GM21360 (cell line): Measurements from ENCODE around the gene MOXD1.
A peak's percentile ranks its signal among the peaks of the same experiment; 100 is the strongest.

ENCODE experiments used
- ATAC-seq: cut with Tn5 transposase; IDR thresholded peaks from one replicate; pipeline ENCODE4 v1.9.1; 2021; ENCODE audit warnings: mild to moderate bottlenecking, moderate library complexity; ENCODE audit not compliant: unreplicated experiment

The MOXD1 gene

DNA sequence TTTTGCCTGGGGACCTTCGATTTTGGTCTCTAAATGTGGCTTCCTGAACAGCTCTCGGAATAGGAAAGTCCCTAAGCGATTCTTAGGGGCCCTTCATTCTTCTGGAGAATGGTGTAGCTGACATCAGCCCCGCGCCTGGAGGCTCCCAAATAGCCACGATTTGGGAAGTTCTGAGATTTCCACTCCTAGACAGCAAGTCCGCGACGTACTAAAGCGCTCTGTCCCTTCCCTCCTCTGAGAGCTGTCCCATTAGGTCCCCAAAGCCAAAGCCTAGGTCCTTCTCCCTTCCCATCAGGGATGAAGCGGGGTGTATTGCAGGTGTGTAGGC lies 756 bp downstream of the MOXD1 start:
- ATAC-seq = no peak

DNA sequence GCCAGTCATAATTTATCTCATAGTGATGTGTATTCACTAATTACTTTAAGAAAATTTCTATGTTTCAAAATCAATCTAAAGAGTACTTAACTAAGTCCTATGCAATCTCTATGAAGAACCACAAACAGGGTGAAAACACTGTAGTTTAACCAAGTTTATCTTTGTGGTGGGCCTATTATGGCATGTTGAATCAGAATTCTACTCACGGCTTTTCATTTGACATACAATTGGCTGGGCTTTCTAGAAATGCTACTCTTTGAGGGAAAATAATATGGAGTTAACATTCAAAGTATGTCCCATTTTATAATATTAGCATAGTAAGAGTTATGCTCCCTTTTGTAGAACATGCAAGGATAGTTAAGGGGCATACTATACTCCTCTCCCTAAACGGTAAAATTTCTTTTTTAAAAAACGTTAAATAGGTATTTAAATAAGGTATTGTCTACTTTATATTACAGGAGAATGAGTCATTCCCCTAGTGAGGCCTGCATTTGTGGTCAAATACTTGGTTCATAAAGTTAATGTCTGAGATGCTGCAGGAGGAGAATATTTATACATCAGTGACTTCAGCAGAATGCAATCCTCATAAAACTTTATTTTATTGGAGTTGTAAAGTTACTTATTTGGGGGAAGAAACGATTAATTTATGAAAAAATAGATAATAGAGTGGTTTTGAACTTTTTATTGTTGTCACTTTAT lies 1.8 kb downstream of the MOXD1 start:
- no peak for ATAC-seq

DNA sequence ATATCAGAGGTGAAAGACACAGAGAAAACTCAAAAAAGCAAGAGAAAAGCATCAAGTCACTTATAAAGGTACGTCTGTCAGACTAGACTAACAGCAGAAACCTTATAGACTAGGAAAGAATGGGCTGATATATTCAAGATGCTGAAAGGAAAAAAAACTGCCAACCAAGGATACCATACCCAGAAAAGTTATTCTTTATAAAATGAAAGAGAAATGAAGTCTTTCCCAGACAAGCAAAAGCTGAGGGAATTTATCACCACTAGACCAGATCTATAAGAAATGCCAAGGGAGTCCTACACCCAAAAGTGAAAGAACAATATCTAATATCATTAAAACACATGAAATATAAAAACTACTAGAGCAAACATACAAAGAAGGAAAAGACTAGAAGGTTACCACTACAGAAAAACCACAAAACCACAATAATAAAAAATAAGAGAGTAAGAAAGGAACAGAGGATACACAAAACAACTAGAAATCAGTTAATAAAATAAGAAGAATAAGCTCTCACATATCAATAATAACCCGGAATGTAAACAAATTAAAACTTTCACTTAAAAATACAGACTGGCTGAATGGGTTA lies 6.2 kb downstream of the MOXD1 start:
- no peak for ATAC-seq

DNA sequence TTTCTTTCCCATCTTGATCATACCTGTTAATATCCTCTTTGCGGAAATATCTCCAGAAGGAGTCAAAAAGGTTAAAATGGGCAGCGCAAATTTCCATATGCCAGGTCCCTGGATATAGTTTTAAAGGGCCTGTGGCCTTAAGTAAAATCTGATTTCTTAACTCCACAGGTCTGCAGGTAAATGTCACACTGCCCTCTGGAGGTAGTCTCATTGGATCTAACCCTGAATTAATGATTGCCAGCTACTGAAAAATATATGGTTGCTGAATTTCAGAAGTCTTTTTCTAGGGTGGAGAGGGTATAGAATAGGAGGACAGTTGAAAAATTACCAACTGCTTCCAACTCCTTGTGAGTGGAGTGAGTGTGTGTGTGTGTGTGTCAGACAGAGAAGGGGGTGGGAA lies 8.5 kb downstream of the MOXD1 start:
- no peak for ATAC-seq

DNA sequence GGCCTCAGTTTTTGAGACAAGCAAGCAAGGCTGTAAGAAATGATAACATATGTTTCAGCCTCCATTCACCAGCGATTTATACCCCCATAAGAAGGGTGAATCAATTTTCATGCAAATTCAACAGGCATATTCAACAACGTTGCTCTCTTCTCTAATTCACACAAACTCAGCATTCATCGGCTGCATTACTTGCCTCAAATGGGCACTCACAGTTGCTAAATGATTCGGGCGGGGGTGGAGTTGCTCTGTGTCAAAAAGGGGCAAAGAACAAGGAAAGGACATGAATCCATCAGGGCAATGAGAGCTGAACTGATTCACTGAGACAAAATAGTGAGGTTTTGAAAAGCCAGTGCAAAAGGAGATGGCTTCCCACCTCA lies 9.0 kb downstream of the MOXD1 start:
- ATAC-seq = no peak

DNA sequence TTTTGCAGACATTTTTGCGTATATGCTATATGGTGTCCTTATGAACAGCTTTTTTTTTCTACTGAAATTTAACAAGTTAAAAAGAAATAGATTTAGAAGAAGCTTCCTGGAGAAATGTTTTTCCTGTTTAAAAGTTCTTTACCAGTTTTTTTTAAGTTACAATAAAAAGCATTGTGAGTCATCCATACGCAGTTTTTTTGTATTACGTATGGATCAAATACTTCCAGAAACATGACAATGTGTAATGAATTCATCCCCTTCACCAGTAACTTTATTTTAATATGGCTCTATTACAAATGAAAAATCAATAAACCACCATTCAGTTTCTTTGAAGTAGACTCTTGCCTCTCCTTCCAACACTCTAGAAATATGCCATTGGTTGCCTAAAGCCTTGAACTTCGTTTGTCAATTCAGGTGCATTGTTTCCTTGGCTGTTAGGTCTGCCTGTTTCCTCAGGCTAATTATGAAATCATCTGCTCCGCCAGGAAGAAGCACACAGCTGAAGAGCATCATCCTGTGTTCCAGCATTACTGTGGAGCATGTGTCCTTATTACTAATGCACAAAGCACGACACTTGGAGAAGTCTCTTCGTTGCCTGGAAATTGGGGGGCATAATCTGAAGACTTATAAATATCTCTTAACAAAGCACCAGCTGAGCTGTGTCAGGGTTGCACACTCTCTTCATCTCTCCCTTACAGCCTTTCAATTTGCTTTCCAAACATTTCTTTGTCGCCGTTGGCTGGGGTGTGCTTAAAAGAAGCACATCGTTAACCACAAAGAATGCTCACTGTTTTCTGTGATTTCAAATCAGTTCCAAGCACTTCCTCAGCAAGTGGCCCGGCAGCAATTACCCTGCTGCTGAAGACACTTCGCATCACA lies 9.6 kb downstream of the MOXD1 start:
- no peak for ATAC-seq

DNA sequence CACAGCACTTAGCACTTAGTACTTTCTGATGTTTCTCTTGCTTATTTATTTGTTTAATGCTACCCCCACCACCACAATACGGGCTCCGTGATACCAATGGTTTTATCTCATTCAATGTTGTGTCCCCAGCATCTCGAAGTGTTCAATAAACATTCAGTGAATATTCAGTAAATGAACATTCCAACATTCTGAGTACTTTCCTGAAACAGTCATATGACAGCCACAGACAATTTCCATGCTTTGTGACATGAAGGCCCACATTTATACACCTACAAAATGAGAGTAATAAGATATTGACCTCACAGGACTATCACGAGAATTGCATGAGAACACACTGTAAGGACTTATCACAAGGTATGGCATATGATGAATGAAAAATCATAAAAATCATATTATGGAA lies 10.8 kb downstream of the MOXD1 start:
- ATAC-seq = no peak

DNA sequence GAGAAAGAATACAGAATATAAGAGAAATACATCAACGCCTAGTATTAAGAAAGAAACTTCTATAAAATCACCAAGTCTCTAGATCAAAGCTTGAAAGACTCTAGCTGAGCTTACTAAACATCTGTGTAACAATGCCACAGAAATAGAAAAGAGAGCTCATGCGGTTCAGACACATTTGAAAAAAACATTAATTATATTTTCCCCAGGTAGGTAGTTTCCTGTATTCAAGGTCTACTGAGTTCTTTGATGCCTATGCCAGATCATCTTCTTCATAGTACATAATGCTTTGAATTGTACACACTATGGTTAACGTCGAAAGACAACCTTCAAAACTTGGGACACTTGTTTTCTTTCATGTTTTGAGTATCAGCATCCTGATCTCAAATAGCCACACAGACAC lies 11.3 kb downstream of the MOXD1 start:
- ATAC-seq = no peak

DNA sequence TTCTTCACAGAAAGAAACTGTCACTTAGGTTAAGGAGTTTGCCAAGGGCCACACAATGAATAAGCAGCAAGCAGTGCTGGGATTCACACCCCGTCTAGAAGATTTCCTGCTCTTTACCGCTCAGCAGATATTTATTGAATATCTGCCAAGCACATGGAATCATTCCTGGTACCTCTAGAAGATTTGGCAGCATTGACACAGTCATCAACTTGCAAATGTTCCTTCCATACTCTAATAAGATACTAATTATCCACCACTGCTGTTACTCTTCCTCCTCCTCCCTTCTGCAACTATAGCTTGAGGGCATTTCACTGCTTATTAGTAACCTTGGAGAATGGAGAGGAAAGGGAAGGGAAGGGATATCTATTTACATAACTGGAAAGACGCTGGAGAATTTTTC lies 13.0 kb downstream of the MOXD1 start:
- ATAC-seq = no peak

DNA sequence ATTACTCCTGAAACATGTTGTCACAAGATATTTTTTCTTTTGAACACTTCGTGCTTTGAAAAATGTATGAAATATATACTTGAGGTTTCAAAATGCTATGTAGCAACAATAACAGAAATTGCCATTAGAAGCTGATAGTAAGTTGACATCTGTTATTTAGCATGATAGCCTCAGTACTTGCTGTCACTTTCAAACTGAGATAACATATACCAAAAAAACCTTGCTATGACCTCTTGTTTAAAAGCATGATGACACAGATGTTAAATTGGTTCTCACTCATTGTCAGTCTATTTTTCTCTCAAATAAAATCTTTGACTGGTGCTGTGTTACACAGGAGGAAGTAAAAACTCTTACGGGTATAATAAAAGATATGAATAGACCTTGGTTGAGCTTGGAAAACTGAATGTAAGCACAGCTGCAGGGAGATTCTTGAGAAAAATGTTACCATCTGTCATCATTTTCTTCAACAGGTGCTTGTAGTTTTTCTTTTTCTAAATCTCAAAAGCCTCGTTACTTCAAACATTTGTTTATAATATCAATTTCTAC lies 18.6 kb downstream of the MOXD1 start:
- no peak for ATAC-seq

DNA sequence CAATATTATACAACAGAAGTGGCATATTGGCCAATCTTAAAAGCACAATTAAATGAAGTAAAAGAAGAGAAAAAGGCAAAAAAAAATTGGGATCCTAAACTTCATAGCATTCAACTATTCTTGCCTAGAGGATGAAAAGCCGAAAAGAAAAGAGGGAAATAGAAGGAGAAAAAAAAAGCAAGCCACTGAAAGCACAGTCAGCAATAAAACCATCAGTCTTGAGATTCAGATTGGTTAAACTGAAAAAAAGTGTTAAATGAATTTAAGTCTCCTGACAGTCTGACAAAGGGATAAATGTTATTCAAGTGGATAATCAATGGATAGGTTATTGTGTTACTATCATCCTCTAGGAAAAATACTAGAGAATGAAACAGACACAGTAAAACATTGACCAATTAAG lies 19.9 kb downstream of the MOXD1 start:
- no peak for ATAC-seq

DNA sequence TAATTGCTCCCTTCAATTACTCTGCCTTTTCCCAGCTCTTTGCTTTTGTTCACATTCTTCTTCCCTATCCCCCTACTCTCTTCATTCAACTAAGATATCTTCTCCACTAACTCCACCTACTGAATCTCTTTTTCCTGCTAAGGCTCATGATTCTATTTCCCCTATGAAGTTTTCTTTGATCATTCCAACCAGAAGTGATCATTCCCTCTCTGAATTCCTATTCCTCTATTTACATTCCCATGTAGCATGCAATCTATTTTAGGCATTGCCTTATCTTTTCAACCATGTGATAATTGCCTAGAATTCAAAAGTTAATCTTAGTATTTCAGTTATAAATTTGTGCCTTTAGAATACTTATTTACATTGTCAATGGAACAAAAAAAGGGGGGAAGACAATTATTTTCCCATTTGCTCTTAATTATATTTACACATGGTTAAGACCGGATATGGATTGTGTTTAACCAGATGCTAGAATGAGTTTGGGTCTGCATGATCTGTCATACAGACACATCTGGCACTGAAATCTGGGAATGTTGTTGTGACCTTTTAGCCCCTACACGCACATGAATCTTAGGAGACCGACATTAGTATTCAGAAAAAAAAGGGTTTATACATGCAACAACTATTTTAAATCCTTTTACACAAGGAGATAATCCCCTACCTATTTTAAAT lies 20.8 kb downstream of the MOXD1 start:
- no peak for ATAC-seq

DNA sequence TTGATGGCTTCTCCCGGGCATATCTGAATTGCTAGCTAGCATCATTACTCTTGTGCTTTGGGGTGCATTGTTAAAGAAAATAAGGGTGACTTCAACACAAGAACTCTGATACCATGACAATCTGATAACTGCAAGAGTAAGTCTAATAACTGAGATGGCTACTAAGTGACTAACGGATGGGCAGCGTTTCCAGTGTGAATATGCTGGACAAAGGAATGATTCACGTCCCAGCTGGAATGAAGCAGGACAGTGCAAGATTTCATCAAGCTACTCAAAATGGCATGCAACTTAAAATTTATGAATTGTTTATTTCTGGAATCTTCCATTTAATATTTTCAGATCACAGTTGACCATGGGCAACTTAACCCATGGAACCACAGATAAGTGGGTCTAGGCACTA lies 31.7 kb downstream of the MOXD1 start:
- ATAC-seq = no peak

DNA sequence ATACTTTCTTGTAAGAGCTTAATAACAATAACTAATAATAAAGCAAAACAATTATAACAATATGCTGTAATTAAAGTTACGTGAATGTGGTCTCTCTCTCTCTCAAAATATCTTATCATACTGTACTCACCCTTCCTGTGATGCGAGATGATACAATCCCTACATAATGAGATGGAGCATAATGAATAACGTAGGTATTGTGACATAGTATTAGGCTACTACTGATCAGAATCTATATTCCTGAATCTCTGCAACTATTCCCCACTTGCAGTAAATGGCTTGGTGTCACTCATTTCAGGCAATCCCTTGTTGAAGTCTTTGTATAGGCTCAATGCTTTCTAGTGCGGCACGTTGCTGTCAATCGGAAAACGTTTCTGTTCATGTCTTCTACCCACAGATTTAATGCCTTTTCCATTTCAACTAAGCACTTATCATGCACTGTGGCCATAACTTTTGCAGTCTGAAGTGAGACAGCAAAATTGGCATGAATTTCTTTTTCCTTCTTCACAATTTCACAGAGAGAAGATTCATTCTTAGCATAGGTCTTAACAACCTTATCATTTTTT lies 32.3 kb downstream of the MOXD1 start:
- ATAC-seq = no peak

DNA sequence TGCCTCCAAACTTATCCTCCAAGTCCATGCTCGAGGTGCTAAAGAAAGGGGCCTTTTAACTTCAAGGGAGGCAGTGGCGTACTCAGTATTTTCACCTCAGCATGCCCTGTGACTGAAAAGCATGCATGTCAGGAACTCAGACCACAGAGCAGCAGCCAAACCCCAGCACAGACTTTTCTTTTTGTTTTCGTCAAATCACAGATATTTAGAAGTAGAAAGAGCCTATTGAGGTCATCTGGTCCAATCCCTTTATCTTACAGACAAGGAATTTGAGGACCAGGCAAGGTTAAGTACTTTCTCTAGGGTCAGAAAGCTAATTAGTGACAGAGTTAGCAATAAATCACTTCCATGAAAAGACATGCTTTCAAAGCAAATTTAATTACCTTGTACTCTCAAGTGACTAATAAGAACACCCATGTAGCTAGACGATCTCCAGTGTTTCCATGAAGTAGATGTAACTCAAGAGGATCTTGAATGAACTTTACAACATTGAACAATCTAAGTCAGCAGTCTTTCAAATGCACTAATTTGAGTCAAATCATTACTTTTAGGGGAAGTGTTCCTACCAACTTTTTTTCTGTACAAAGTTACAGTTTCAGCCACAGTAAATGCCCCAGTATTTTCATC lies 35.9 kb downstream of the MOXD1 start:
- peak; percentile 99 for ATAC-seq

DNA sequence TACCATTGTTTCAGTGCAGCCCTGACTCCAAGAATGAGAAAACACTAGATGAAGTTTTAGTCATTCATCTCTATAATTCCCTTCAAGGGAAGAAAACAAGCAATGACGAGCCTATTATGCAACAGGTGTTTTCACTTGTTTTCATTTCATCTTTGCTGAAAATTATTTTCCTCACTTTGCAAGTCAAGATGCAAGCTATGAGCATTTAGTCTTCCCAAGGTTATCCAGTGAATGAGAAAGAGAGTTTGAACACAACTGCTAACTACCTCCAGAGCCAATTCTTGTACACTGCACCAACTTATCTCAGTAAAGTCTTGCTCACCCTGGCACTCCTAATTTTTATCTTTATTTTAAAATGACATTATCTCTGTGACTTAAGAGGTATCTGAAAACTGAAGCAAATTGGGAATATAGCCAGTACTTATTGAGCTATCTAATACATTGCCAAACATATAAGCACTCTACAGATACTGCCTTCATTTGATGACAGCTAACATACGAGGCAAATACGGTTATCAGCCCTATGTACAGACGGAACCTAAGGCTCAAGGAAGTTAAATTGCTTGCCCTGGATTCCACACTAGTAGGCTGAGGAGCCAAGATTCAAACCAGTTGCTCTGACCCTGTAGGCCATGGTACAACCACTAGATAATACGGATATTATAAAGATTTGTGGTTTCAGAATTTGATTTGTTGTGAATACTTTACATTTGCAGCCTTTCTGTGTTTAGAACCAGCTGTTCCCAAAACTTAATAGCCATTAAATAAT lies 36.8 kb downstream of the MOXD1 start:
- ATAC-seq = no peak

DNA sequence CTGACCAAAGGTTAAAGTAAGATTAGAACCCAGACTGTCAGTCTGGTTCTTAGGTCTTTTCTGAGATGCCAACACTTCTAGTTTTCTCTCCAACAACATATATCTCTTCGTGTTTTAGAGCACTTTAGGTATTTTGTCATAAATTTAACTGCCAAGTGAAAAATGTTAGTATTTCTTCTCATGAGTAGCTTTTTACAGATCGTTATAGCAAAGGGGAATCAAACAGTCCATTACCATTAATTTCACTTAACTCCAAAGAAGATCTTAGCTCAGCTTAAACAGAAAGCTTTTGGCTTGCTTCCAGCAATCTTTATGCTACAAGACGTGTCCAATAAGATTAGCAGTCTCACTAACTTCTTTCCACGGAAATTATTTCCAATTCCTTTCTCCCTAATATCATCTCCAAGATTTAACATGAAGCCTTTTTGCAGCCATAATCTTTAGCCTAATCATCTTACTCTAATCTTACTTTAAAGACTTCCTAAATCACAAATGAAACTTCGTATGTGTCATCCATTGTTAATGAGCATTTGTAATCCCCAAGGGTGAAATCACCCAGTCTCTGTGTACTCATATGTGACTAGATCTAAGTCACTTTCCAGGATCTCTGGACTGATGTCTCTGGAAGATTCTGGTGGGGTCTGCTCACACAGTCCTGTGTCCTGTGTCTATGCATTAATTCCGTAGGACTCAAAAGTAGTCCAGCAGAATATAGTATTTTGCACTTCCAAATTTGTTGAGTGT lies 38.7 kb downstream of the MOXD1 start:
- ATAC-seq = no peak

DNA sequence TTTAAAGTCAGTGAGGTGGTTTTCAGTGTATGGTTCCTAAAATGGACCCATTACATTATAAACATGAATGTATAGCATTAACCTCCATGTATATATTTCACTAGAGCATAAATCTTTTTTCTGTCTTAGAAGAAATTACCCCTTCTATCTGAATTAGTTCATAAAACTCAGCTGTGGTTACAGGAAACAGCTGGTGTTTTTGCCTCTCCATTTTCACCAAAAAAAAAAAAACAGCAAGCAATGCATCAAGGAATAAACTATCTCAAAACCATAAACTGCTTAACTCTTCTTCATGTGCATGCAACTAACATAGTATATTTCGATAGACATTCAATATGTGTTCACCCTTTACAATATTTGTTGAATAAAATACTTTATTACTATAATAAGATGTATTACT lies 40.2 kb downstream of the MOXD1 start:
- no peak for ATAC-seq

DNA sequence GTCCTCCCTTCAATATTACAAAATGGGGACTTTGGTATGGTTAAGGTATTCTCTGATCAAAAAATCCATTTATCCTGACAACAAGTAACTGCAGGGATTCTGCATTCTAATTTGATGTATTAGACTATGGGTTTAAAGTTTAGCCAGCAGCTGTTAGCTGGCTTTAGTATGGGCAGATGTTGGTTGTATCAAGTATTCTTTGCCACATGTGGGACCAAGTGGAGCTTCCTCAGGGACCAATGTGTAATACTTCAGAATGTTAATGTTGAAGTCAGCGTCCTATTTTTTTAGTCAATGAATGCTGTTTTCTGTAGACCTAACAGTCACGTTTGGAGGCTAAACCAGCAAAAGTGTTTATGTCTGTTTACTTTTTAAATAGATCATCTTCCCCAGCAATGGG lies 41.4 kb downstream of the MOXD1 start:
- no peak for ATAC-seq
